Thyroid gland (tissue), 4 donors: ENCODE results near the gene AARS2. TPM values are rescaled to one million over a fixed set of nuclear protein-coding genes. Genes with fewer than 3 reads are reported as not detected.

Experiments used
- DNase-seq, 2 donors: peaks; one replicate each; pipeline ENCODE4 v3.0.0-alpha.2; 2019
- H3K27ac ChIP-seq, 3 donors: fragments of 200-600 bp; sonication (generic); 1 replicate in 2 of 3; 2 replicates in 1 of 3; pipeline ENCODE4 v1.5.1; 2016 to 2019; ENCODE audit warnings: mild to moderate bottlenecking in 1 of 3, moderate library complexity in 1 of 3
- H3K27me3 ChIP-seq: fragments of 200-600 bp; sonication (generic); one replicate; pipeline ENCODE4 v1.5.1; 2019
- H3K36me3 ChIP-seq, 2 donors: fragments of 200-600 bp; sonication (generic); one replicate each; pipeline ENCODE4 v1.5.1; 2016 to 2019
- H3K4me1 ChIP-seq, 2 donors: fragments of 200-600 bp; sonication (generic); one replicate each; pipeline ENCODE4 v1.5.1; 2017 to 2019
- H3K4me3 ChIP-seq, 3 donors: fragments of 200-600 bp; sonication (generic); replicated peaks in 1 of 3; 1 replicate in 2 of 3; 2 replicates in 1 of 3; pipeline ENCODE4 v1.5.1; 2016; ENCODE audit warnings: mild to moderate bottlenecking in 1 of 3
- H3K9me3 ChIP-seq: fragments of 200-600 bp; sonication (generic); one replicate; pipeline ENCODE4 v1.5.1; 2017
- CTCF ChIP-seq, 6 experiments: fragments of 200-600 bp in 3 of 6; fragments of 450-650 bp in 3 of 6; sonication (generic) in 3 of 6; IDR thresholded peaks; one replicate each; pipeline ENCODE4 v1.5.1; 2016 to 2019; ENCODE audit warnings: antibody characterized with exemption in 6 of 6, mild to moderate bottlenecking in 2 of 6, inconsistent platforms in 1 of 6, moderate library complexity in 1 of 6
- POLR2A ChIP-seq, 2 donors: fragments of 450-650 bp; IDR thresholded peaks; one replicate each; pipeline ENCODE4 v1.6.1; 2017; ENCODE audit warnings: antibody characterized with exemption in 2 of 2, mild to moderate bottlenecking in 2 of 2, moderate library complexity in 1 of 2
- WGBS, 2 donors: methylation state at CpG; one replicate each; pipeline ENCODE4 v1.1.5; 2017; 5-methylcytosine and 5-hydroxymethylcytosine counted together
- intact Hi-C: fragments of 100-400 bp; cut with DNase I; formaldehyde crosslinking; loops from one replicate; pipeline ENCODE4 v1.15.1; 2023
- total RNA-seq, 4 donors: library from RNA; depleted of rRNA; stranded (reverse); fragments of >200 nt; gene quantifications; one replicate each; pipeline ENCODE4 v1.2.3, GENCODE V29; 2016

Gene AARS2
- total RNA-seq, 4 donors from 2014 or later: 9.7 to 18.0 (median 14.2) TPM

- TF ChIP-seq CTCF (IDR thresholded peaks at IDR 0.05) (no peak), POLR2A (IDR thresholded peaks at IDR 0.05) (no peak)
- no peaks in the 10 kb centered on the region for H3K36me3 ChIP-seq
- WGBS, 2 donors: 59 to 66% methylated on average over 6 of the region's 6 CpGs
- H3K4me1 ChIP-seq: peaks cover 0 to 5% of the 10 kb centered on the region in 2 donors
- no peak overlapping the region for H3K4me3 ChIP-seq
- no peaks in the 10 kb centered on the region for H3K9me3 ChIP-seq
- H3K27ac ChIP-seq: no peak overlapping the region
- no peaks in the 10 kb centered on the region for H3K27me3 ChIP-seq
- DNase-seq: no peak
- intact Hi-C loops: no loop called here
These were observed 28.9 kb upstream of the AARS2 start for GRCh38 chr6:44342052-44342451.

- no peak for TF ChIP-seq POLR2A (IDR thresholded peaks at IDR 0.05)
- no peak for TF ChIP-seq CTCF (IDR thresholded peaks at IDR 0.05)
- Histone ChIP-seq H3K36me3 (no peaks in the 10 kb centered on the region), H3K27me3 (no peaks in the 10 kb centered on the region), H3K4me1 (peaks cover 0 to 5% of the 10 kb centered on the region in 2 donors), H3K9me3 (no peaks in the 10 kb centered on the region), H3K4me3 (no peak overlapping the region), H3K27ac (no peak overlapping the region)
- intact Hi-C loops: no loop called here
- 70 to 71% methylated on average over 8 of the region's 8 CpGs for WGBS, 2 donors
- DNase-seq: no peak
These were observed 28.1 kb upstream of the AARS2 start for GRCh38 chr6:44341095-44341890.

- Histone ChIP-seq H3K27me3 (no peaks in the 10 kb centered on the region), H3K4me3 (no peak overlapping the region), H3K27ac (no peak overlapping the region), H3K4me1 (peaks cover 0 to 5% of the 10 kb centered on the region in 2 donors), H3K36me3 (no peaks in the 10 kb centered on the region), H3K9me3 (no peaks in the 10 kb centered on the region)
- TF ChIP-seq CTCF (IDR thresholded peaks at IDR 0.05): no peak
- TF ChIP-seq POLR2A (IDR thresholded peaks at IDR 0.05): no peak
- 61 to 74% methylated on average over 7 of the region's 7 CpGs for WGBS, 2 donors
- intact Hi-C loops: loop anchor here (5.0 to 10.0 kb wide), 2 partner anchors 185 to 243 kb away; partner anchors contain the start of gene CAPN11
- DNase-seq: no peak
These were observed 26.8 kb upstream of the AARS2 start for GRCh38 chr6:44339763-44340625.

- H3K4me3 ChIP-seq: no peak overlapping the region
- H3K9me3 ChIP-seq: no peaks in the 10 kb centered on the region
- no peaks in the 10 kb centered on the region for H3K27me3 ChIP-seq
- no peak for DNase-seq
- 71 to 80% methylated on average over 4 to 5 of the region's 5 CpGs for WGBS, 2 donors
- no peak for TF ChIP-seq POLR2A (IDR thresholded peaks at IDR 0.05)
- TF ChIP-seq CTCF (IDR thresholded peaks at IDR 0.05): no peak
- H3K4me1 ChIP-seq: peaks cover 0 to 5% of the 10 kb centered on the region in 2 donors
- intact Hi-C loops: loop anchor here (5.0 to 10.0 kb wide), 2 partner anchors 184 to 242 kb away; partner anchors contain the start of gene CAPN11
- H3K27ac ChIP-seq: no peak overlapping the region
- H3K36me3 ChIP-seq: no peaks in the 10 kb centered on the region
These were observed 26.2 kb upstream of the AARS2 start for GRCh38 chr6:44339301-44339700.
